HG02610 (cell line): ENCODE measurements around the gene SCUBE1.

Experiments used
- ATAC-seq: cut with Tn5 transposase; IDR thresholded peaks from one replicate; pipeline ENCODE4 v1.9.1; 2021; ENCODE audit warnings: mild to moderate bottlenecking, moderate library complexity; ENCODE audit not compliant: unreplicated experiment

The SCUBE1 gene

GRCh38 chr22:43266076-43266475 is 77.1 kb downstream of the SCUBE1 start:
- no peak for ATAC-seq

GRCh38 chr22:43263645-43264514 is 79.3 kb downstream of the SCUBE1 start:
- ATAC-seq: peak; percentile 69

DNA sequence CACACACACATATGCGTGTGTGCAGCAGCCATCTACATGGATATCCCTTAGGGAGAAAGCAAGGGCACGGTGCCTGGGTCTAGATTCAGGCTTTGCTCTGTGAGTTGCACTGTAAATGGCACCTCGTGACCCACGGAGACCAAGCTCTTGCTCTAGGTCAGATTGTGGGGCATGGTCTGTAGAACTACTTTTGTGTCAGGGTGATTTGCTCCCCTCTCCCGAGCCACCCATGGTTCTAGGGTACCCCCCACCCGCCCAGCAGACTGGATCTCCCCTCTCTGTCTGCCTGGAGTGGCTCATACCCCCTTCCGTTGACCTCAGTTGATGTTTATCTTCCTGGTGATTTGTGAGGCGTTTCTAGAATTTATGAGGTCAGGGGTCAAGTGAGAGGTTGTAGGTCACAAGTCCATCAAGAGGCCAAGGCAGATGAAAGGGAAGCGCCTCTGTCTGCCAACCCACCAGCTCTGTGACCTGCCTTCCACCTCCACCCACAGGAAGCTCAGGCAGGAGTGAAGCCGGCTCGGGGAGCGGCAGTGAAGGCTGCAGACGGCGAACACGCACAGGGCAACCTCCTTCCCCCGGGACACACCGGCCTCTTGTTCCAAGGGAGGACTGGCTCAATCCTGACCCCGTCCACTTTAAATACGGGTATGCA is 80.1 kb downstream of the SCUBE1 start:
- ATAC-seq: no peak

GRCh38 chr22:43260331-43261231 is 82.6 kb downstream of the SCUBE1 start:
- ATAC-seq: no peak

GRCh38 chr22:43257961-43258360 is 85.2 kb downstream of the SCUBE1 start:
- no peak for ATAC-seq

DNA sequence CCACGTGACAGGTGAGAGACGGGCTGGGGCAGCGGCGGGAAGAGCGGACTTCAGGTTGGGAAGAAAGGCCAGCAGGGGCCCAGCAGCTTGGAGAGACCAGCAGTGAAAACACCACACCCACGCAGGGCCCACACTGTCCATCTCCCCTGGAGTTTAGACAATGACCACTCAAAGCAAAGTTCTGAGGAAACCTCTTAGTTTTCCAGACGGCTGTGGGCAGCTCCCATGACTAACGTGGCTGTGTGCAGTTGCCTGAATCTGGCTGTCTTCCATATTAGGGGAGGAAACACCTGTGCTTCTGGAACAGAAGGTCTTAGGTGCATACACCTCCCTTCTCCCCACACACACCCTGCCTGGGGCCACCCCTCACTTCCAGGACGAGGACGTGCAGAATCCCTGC is 85.6 kb downstream of the SCUBE1 start:
- ATAC-seq: no peak

- no peak for ATAC-seq
Measured at GRCh38 chr22:43256976-43257545, 86.1 kb downstream of the SCUBE1 start.

DNA sequence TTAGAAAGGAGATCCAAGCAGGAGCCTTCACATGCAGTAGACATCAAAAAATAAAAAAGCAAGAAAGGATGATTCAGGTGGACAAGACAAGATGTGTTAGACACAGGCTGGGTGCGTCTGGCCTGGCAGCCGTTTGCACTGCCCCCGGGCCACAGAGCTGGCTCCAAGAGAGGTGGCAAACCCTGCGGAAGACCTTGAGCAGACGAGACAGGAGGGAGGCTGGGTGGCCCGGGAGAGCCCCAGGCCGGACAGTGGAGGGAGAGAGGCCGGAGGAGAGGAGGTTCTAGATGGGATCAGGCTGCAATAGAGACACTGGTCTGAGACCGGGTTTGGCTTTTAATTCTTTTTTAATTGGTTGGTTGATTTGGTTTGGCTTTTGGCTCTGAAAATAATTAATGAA is 86.6 kb downstream of the SCUBE1 start:
- ATAC-seq: no peak

DNA sequence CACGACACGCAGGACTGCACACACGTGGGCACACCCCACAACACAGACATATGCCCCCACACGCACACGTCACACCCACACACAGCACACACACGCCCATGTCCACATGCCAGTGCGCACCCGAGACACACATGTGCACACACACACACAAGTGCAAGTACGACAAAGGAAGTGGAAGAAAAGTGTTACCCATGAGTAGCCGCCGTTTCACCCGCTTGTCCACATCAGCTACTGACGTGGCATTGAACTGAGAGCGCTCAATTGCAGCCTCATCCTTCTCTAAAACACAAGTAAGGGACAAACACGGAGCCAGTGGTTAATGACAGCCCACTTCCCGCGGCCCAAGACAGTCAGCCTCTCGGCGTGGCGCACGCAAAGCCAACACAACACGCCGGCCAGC is 87.9 kb downstream of the SCUBE1 start:
- ATAC-seq: no peak

- ATAC-seq: no peak
Measured at GRCh38 chr22:43253839-43254238, 89.3 kb downstream of the SCUBE1 start.

DNA sequence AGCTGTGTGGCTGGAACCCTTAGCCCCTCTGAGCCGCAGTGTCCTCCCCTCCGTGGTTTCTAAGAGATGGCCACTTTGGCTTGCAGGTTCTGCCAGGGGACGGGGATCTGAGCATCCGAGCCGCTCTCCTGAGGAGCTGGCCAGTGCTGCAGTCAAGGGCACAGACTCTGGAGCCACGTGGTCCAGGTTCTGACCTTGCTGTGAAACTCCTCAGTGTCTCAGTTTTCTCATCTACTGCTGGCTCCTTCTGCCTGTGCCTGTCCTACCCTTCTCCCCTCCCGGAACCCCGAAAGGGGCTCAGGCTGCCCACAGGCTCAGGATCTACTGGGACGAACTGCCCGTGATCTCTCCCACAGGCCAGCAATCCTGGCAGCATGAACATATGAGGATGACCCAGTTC is 90.9 kb downstream of the SCUBE1 start:
- no peak for ATAC-seq

DNA sequence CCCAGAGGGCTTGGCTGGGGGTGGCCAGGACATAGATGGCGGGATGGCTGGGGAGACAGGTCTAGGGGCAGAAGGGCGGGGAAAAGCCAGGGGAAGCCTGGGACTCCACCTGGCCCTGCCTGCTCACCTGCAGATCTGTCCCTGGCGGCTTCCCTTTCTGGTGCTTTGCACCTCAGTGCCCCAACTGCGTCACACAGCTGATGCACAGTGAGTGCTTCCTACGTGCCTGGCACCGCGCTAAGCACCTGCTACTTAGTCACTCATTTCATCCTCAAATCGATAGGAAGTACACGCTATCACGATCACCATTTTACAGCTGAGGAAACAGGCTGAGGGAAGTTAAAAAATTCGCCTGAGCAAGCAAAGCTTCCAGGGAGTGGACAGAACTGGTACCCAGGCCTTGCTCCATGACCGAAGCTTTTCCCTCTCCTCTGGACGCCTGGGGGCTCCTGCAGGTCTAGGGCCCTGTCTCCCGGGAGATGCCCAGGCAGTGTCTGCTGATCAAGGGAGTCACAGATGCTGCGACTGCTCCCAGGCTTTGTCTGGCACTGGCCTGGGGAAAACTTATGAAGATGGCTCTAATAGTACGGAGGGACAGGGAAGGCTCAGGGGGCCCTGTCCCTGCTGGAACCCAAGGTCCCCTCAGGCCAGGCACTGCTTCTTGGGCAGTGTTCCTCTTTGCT is 93.2 kb downstream of the SCUBE1 start:
- no peak for ATAC-seq

DNA sequence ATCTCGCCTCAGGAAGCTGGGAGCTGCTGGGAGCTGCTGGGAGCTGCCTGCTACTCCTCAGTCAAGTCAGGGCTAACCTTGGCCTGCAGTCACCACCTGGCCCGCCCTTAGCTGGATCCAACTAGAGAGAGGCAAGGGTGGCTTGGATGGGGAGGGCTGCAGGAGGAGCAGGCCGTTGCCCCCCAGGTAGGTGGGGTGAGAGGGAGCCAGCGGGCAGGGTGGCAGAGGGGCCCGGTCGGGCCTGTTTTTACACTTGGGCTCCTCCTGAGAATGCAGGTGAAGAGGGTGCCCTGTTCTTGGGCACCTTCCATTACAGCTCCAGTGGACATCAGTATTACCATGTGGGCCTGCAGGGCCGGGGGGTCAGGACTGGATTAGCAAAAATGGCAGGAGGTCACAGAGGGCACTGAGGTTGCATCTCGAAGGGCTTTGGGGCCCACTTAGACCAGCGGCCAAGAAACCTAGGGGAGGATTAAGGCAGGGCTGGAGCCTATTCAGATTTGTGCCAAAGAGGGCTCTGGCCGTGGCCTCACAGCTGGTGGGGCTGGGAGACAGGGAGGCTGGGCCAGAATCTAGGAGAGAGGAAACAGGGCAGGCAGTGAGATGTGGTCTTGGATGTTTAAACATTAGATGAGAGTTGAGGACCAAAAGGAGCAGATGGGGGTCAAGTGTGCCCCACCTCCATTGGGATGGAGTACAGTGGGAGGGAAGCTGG is 95.5 kb downstream of the SCUBE1 start:
- ATAC-seq: no peak

DNA sequence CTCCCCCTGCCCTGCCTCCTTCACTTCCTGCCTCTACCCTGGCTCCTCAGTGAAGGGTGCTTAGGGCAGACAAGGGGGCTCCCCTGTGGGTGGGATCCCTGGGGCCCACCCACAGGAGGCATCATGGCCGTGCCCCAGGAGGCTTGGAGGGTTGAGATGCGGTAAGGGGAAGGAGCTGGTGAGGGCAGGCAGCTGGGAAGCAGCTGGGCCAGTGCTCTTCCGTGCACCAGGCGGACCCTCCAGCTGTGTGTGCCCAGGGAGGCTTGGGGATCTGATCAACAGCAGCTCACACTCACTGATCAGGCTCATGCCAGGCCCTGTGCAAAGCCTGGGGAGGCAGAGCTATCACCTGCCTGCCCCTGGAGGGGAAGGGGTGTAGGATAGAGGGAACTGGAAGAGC is 97.0 kb downstream of the SCUBE1 start:
- no peak for ATAC-seq

GRCh38 chr22:43245717-43246116 is 97.5 kb downstream of the SCUBE1 start:
- ATAC-seq: no peak

DNA sequence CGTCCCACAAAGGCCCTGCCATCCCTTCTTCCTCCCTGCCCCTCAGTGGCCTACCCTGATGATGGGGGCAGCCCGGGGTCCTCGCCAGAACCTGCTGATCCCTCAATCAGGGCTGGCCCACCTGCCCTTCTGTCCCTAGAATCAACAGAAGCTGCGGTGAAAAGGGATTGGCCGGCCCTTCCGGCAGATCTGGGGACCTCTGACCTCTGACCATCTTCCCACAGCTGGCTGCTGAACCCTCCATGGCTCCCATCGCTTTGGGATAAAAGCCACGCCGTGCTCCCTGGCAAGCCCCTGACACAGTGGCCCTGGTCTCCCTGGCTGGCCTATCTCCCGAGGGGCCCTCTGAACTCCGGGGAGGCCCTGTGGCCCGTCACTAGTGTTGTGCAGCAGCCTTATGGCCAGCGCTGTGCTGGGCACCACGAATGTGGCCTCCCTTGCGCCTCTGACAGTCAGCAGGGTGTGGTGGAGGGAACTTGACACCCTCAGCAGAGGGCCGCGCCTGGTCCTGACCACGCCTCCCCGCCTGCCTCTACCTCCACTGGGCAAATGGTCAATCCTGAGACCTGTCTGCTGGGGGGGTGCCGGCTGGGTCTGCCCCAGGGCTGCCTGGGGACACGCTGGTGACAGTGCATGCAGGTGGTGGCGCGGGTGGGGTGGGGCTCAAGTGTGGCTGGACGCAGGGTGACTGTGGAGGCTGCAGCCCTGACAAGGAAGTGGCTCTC is 98.2 kb downstream of the SCUBE1 start:
- ATAC-seq: no peak

DNA sequence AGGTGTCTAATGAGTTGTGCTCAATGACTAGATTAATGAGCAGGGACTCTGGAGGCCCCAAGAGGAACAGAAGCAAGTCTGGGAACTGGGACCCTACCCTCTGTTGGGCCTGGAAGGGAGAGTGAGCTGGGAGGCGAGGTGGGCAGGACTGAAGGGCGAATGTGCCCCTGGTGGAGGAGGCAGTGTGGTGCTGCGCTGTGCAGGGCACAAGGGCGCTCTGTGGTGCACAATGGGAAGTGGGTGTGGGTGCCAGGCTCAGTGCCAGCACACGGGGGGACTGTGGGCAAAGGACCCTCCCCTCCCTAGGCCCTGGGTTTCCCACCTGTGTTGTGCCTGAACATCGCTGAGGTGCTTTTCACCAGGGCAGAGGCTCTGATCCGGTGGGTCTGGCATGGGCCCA is 98.8 kb downstream of the SCUBE1 start:
- no peak for ATAC-seq

DNA sequence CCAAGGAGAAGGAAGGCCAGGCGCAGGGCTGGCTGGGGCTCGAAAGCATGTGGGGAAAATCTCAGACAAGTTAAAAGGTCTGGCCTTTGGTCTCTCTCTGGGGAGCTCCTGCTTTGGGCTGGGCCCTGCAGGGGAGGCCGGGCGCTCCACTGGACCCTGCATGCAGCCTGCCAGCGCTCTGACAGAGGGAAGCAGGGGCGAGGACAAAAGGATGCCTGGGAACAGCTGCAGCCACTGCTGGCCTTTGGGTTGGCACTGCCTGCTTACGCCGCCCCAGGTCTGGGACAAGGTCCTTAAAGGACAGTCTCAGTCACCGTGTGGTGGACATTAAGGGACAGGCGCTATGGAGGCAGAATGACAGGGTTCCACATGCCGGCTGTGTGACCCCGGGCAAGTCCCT is 99.8 kb downstream of the SCUBE1 start:
- ATAC-seq: no peak

GRCh38 chr22:43242627-43243026 is 100.5 kb downstream of the SCUBE1 start:
- ATAC-seq: no peak
